ENCODE measurements around the gene PLEKHM2.

- TF ChIP-seq POLR2A (IDR thresholded peaks at IDR 0.05; ENCODE audit: low read length) (no peak), GATA1 (IDR thresholded peaks at IDR 0.05; ENCODE audit: low read depth, low read length) (no peak)
Observed at GRCh38 chr1:15684468-15685291, 560 bp downstream of the PLEKHM2 start.
